Activated T-helper 1 cell treated with Interleukin-2 at 50 U/mL for 16 hours (primary cell): ENCODE measurements around the gene RNPEPL1.
"Not testable (repeated sequence)": the region's sequence is repeated elsewhere in the genome, so short reads cannot be mapped to it uniquely, and the experiment has no call there.

Experiments
- DNase-seq: peaks from one replicate; pipeline ENCODE4 v3.0.0-alpha.2; 2020; ENCODE audit warnings: low read depth

The RNPEPL1 gene, protein sequence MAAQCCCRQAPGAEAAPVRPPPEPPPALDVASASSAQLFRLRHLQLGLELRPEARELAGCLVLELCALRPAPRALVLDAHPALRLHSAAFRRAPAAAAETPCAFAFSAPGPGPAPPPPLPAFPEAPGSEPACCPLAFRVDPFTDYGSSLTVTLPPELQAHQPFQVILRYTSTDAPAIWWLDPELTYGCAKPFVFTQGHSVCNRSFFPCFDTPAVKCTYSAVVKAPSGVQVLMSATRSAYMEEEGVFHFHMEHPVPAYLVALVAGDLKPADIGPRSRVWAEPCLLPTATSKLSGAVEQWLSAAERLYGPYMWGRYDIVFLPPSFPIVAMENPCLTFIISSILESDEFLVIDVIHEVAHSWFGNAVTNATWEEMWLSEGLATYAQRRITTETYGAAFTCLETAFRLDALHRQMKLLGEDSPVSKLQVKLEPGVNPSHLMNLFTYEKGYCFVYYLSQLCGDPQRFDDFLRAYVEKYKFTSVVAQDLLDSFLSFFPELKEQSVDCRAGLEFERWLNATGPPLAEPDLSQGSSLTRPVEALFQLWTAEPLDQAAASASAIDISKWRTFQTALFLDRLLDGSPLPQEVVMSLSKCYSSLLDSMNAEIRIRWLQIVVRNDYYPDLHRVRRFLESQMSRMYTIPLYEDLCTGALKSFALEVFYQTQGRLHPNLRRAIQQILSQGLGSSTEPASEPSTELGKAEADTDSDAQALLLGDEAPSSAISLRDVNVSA

DNA sequence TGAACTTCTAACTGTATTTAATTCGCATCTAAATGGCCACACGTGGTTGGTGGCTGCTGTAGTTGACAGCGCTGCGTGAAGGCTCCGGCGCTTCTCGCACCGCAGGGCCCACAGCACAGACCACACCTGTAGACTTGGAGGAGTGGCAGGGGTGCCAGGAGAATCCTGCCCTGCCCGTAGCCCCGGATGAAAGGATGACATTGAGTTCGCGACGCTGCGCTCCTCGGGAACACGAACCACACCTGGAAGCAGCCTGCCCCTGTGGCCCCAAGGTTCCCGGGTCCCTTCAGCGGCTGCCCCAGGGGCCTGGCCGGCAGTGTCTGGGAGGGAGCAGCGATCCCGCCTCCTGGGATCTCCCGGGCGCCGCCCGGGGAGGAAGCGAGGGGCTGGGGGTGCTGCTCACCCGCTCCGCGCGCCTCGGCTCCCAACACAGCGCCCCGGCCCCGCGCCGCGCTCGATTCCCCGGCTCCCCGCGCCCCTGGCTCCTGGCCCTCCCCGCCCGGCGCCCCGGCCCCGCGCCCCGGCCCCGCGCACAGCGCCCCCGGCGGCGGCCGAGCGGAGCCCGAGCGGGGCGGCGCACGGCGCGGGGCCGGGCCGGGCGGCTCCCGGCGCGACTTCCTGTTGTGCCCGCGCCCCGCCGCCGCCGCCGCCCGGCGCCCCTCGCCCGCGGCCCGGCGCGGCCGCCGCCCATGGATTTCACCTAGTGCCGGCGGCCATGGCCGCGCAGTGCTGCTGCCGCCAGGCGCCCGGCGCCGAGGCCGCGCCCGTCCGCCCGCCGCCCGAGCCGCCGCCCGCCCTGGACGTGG lies at the start of gene RNPEPL1:
RNPEPL1 (plus strand) TSS at position 613 of the 806 bp plus-strand sequence; CDS start at position 716, 103 bp downstream.
- DNase-seq, result peak; percentile 52

DNA sequence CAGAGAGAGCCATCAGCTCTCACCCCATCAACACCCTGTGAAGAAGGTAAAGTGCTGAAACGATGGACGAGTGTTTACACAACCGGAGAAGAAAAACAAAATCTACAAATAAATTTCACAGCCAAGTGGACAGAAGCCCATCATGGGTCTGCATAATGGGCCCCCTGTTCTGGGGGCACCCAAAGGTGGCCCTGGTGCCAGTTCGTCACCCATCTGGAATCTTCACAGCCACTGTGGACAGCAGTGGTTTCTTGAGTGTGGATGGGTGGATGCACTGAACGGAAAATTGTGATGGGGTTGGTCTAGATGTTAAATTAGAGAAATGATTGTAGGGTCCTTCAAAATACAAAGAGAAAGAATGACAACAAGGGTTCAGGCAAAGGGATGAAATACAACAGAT lies 49.3 kb upstream of the RNPEPL1 start:
- no peak for DNase-seq

DNA sequence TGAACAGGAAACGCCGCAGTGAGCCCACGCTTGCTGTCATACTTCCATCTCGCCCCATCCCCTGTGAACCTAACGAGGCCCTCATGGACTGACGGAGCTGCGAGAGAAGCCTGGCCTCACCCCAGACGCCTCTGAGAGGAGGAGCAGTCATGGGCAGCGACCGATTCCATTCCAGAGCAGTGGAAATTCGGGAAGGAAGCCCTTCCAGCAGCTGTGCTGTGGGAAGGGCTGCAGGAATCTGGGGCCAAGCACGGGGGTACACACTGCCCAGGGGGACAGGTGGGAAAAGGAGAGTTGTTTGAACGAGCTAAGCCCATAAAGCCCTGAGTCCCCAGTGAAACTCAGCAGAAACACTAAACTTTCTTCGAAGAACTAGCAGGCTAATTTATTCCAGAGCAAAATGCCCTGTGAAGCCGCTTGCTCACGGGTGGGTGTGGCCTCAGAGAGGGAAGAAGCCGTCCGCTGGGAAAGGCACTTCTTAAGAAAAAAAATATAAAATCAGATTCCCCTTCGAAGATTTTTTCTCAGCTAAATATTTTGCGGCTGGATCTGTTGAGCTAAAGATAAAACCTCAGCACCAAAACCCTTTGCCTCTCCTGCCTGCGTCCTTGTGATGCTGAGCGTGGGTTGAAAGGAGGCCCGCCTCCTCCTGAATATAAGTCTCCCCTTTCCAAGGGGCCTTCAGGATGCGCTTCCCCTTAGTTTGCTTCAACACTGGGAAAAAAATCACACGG lies 48.7 kb upstream of the RNPEPL1 start:
- DNase-seq, result no peak

- no peak for DNase-seq
These were observed 47.9 kb upstream of the RNPEPL1 start for GRCh38 chr2:240520130-240520973.

DNA sequence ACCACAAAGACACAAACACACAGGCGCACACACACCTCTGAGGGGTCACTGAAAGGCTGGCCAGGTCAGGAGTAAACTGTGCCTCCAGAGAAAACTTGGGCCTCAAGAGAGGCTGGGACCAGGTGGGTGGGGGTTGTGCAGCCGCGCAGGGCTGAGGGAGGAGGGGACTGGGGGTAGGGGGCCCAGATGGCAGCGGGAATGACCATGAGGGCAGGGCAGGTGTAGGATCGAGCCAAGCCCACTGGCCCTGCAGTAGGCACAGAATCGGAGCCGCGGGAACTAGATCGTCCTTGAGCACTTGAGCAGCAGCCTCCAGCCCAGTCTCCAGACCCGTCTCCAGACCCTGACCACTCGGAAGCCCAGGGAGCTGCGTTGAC lies 47.3 kb upstream of the RNPEPL1 start:
- DNase-seq, result no peak

DNA sequence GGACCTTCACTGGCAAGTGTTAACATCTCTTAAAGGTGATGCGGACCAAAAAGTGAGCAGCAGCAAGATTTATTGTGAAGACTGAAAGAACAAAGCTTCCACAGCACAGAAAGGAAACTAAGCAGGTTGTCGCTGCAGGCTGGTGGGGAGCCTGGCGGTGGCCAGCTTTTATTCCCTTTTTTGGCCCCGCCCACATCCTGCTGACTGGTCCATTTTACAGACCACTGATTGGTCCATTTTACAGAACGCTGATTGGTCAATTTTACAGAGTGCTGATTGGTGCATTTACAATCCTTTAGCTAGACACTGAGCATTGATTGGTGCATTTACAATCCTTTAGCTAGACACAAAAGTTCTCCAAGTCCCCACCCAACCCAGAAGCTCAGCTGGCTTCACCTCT lies 46.4 kb upstream of the RNPEPL1 start:
- not testable (repeated sequence) for DNase-seq

GRCh38 chr2:240522406-240522805 lies 45.9 kb upstream of the RNPEPL1 start:
- no peak for DNase-seq

- DNase-seq, result no peak
These were observed 44.6 kb upstream of the RNPEPL1 start for GRCh38 chr2:240523451-240524281.

GRCh38 chr2:240524963-240525718 lies 43.1 kb upstream of the RNPEPL1 start:
- no peak for DNase-seq

- DNase-seq, result no peak
These were observed 42.5 kb upstream of the RNPEPL1 start for GRCh38 chr2:240525802-240526201.

GRCh38 chr2:240526521-240526920 lies 41.8 kb upstream of the RNPEPL1 start:
- no peak for DNase-seq

GRCh38 chr2:240527153-240527750 lies 41.0 kb upstream of the RNPEPL1 start:
- DNase-seq, result no peak

- no peak for DNase-seq
These were observed 39.8 kb upstream of the RNPEPL1 start for GRCh38 chr2:240528406-240529040.

GRCh38 chr2:240529344-240529999 lies 38.8 kb upstream of the RNPEPL1 start:
- DNase-seq, result no peak

GRCh38 chr2:240530181-240530580 lies 38.1 kb upstream of the RNPEPL1 start:
- DNase-seq, result no peak

DNA sequence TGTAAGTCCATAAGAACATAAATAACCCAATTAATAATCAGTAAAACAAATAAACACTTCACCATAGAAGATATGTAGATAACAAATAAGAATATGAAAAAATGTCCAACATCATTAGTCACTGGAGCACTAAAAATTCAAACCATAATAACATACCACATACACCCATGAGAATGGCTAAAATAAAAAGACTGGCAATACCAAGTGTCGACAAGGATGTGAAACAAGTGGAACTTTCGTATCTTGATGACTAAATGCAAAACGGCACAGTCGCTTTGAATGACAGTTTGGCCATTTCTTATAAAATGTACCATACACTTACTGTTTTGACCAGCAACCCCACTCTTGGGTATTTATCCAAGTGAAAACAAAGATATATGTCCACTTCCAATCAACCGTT lies 37.2 kb upstream of the RNPEPL1 start:
- DNase-seq, result no peak

DNA sequence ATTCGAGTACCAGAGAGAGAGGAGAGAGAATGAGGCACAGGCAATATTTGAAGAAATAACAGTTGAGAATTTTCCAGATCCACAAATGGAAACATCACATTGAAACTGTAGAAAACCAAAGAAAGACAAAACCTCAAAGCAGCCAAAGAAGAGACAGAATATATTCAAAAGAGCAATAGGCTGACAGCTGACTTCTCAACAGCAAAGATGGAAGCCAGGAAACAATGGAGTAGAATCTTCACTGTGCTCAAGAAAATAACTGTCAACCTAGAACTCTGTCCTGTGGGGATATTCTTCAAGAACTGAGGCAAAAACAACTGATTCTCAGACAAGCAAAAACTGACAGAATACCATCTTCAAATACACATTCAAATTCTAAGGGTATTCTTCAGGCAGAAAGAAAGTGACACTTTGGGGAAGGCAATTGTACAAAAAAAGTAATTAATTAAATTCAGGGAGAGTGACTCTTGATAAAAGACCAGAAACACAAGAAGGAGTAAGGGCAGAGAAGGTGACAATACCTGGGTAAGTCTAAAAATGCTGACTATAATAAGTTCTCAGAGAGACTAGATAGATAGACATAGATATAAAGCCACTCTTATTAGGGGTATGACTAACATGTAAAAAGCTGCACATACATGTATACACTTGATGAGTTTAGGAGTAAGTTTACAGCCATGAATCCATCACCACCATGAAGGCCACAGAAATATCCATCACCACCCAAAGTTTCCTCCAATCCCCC lies 36.1 kb upstream of the RNPEPL1 start:
- no peak for DNase-seq
